ENCODE measurements around the gene GPATCH2.
"Not testable (repeated sequence)": the region's sequence is repeated elsewhere in the genome, so short reads cannot be mapped to it uniquely, and the experiment has no call there.

The GPATCH2 gene

GRCh38 chr1:217630711-217631591 is at the start of gene GPATCH2, which contains the start of gene SPATA17:
Gene GPATCH2 (minus strand): TSS chr1:217631090. CDS start chr1:217630971, 119 bp downstream.
Gene SPATA17 (plus strand): TSS chr1:217631344. CDS start chr1:217631379, 35 bp downstream.
- DNase-seq = peak; percentile 97

GRCh38 chr1:217674028-217674729 is 43.3 kb upstream of the GPATCH2 start:
- no peak for DNase-seq

DNA sequence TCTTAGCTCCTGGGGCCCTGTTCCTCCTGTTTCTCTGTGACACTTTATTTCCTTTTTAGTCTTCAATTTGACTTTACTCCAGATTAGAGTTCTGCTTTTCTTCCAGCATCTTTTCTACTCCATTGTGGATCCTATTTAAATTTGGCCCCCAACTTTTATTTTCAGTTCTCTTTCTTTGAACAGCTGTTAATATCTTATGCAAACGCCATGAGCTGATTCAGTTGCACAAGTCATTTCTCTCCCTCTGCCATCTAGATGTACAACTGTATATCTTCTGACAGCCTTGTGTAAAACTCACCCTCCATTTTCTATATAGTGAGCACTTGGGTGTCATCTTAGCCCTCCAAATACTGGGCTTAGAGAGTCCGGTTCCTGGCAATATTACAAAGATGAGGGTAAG is 42.5 kb upstream of the GPATCH2 start:
- no peak for DNase-seq

DNA sequence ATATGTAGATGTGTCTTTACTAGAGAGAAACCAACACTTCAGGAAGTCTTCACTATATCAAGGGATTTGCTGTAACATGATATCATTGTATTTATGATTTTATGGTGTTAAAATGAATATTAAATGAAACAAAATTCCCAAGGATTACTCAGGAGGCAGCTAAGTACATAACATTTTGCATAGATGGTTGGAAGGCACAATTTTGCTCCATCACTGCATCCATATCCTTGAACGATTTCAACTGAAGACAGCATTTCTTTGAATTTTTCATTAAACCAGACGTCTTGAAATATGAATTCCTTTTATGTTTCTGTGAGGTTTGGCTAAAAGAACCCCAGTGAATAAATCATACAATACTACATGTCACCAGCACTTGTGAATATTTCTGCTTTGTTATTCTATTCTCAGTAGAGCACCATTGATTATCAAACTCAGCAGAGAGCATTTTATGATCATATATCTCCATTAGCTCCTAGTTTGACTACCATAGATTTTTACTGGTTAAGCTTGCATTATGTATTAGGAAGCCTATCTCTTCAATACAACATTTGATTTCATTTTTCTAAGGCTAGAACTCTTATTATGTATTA is 37.6 kb upstream of the GPATCH2 start:
- no peak for DNase-seq

GRCh38 chr1:217661407-217661806 is 30.5 kb upstream of the GPATCH2 start:
- no peak for DNase-seq

DNA sequence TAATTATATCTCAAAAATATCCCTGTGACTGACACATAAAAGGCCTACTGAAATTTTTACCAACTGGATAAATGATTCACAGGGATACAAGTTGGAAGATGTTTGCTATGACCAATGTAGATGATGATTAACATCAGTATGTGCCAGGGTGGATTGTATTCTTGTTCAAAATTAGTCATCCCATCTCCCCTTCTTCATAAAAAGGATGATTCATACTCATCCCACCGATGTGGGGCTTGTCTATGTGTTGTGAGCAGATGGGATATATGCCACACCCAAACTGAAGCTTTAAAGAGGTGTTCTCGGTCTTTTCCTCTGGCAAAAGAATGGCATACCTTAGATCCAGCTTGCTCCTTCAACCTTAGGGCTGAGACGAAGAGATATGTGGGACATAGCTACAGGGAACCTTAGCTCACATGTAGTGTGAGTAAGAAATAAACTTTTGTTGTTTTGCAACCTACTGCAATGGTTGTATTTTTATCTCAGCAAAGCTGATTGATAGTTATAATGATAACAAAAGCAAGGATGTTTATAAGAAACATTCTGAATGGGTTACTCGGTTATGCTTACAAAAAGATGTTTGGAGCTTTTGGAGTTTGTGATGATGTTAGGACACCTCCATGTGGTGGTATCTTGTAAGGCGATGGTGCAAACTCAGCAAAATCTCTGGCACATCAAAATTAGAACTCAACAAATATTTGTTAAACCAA is 29.6 kb upstream of the GPATCH2 start:
- peak; percentile 18 for DNase-seq

- DNase-seq = no peak
Measured at GRCh38 chr1:217650674-217651073, 19.8 kb upstream of the GPATCH2 start.

DNA sequence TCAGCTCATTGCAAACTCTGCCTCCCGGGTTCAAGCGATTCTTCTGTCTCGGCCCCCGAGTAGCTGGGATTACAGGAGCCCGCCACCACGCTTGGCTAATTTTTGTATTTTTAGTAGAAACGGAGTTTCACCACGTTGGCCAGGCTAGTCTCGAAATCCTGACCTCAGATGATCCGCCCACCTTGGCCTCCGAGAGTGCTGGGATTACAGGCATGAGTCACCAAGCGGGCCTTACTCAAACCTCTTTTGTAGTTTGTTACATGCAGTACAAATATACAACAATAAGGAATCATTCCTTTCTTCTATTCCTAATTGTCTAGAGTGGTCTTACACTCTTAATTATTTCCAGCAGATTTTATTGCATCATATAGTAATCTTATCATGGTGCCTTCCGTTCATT is 16.9 kb upstream of the GPATCH2 start:
- DNase-seq = no peak

GRCh38 chr1:217642455-217642854 is 11.6 kb upstream of the GPATCH2 start:
- no peak for DNase-seq

DNA sequence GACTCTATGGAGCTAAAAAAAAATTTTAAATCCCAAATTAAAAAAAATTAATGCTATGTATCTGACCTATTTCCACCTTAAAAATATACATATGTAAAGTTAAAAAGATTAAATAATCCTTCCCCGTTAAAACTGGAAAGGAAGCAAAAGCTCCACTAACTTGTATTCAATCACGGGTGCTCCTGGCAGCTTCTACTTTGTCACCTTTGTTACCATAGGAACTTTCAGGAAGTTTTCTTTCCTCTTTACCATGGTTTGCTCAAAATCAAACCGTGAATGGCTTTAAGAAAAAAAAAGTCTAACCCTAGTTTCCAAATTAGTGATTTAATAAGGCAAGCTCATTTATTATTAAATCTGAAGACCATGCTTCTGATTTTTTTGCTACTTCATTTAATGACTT is 3.5 kb downstream of the GPATCH2 start:
- no peak for DNase-seq

GRCh38 chr1:217626321-217626720 is 4.6 kb downstream of the GPATCH2 start:
- DNase-seq = no peak

DNA sequence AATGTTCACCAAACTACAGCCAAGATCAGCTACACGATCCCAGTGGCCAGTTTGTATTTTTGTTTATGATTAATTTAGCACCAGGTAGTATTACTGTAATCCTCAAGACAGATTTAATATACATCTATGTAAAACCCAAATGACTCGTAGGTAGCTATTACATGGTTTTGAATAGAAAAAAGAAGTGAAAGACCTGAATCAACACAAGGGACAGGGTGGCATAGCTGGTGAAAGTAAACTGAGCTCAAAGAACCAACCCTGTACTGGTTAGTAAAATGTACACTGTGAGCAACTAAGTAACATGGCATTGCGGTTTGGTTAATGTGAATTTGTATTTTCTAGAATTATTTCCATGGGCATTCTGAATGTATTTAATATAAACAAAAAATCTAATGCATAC is 8.8 kb downstream of the GPATCH2 start:
- DNase-seq = no peak

DNA sequence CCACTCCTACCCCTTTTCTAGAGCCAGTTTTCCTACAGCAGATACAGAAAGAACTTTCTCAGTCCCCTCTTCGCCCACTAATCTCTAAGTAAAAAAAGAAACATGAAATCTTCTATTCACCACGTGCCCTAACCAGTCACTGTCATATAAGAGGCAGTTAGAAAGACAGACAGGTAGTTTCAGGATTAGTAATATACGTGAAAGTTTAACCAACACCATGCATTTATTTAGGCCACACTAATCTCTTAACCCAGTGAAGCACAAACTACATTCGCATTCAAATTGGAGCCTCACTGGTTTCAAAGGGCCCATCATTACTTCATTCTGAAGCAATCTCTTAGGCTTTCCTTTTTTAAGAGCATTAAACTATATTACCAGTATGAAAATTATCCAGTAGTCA is 10.1 kb downstream of the GPATCH2 start:
- DNase-seq = no peak

DNA sequence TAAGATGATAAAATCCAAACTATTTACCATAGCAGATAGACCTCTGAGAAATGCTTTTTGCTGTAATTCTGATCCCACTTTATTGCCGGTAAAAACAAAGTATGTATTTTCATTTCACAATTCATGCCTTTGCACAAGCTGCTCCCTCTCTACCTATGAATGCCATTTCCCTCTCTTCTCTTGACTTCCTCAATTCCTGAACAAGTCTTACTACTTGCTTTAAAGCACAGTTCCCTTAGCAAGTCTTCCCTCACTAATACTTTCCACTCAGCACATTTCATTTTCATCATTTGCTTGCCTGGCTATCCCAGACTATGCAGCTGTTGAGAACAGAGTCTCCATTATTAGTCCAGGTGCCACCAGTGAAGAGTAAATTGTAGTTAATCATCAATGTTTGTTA is 13.8 kb downstream of the GPATCH2 start:
- no peak for DNase-seq

DNA sequence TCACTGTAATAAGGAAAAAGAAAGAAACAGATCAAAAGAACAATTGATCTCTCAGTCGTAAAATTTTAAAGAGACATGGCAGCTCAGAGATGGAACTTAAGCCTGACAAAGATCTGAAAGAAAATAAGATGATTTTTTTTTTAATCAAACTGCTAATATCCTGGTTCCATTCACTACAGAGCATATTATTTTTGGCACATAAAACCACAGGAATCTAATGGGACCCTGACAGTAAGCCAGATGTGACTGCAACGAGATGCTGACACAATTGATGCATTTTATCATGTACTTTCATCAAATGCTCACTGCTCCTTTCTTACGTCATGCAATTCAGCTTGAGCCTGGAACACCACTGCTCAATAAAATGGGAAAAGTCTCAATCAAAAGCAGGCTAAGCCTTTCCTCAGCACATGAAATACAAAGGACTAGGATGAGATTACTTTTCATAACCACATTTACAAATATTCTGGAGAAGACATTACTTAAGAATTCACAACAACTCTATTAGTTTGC is 16.6 kb downstream of the GPATCH2 start:
- no peak for DNase-seq

DNA sequence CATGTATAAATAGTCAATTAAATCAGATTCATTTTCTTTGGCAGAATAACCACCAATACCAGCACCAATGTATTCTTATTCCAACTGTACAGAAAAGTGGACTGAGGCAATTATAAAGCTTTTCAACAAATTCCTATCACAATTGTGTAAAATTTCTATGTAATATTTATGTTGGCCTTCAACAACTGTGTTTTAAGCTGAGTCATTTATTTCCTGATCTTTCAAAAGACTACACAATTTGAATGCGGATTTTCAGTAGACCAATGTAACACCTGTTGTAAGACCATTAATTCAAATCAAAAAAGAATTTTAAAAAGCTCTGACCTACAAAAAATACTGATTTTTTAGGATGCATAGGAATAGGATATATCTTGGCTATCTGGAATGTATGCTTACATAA is 25.5 kb downstream of the GPATCH2 start:
- DNase-seq = no peak

- DNase-seq = no peak
Measured at GRCh38 chr1:217602380-217602779, 28.5 kb downstream of the GPATCH2 start.

- no peak for DNase-seq
Measured at GRCh38 chr1:217599154-217599553, 31.7 kb downstream of the GPATCH2 start.

DNA sequence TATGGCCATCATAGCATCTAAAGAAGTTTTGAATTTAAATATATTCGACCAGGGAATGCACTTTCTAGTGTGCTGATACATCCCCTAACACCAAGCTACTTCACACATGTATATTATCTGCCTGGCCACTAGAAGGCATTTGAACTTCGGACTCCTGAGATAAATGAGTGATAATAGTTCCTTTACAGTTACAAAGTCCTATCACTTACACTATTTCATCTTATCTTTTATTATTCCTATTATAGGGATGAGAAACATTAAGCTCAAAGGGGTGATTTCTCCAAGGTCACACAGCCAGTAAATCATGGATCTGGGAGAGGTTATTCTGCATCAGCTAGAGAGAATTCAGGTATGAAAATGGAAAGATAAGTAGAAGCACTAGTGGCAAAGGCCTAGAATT is 40.3 kb downstream of the GPATCH2 start:
- no peak for DNase-seq

DNA sequence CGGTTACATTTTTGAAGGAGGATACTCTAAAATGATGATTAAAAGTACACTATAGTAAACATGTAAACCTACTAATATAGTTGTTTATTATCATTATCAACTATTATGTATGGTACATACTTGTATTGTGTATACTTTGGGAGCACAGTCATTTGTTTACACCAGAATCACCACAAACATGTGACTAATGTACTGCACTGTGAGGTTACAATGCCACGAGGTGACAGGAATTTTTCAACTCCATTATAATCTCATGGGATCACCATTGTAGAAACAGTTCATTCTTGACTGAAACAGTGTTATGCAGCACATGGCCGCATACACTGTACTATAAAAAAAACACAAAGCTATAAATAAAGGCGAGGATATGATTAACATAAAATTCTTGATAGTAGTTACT is 44.3 kb downstream of the GPATCH2 start:
- DNase-seq = no peak

DNA sequence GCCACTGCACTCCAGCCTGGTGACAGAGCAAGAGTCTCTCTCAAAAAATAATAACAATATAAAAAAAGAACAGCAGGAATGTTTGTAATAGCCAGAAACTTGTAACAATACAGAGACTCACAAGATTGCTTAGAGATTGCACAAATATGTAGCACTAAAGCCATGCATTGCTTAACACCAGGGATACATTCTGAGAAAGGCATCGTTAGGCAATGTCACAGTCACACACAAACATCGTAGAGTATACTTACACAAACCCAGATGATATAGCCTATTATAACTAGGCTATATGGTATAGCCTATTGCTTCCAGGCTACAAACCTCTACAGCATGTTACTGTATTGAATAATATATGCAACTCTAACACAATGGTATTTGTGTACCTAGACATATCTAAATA is 45.3 kb downstream of the GPATCH2 start:
- no peak for DNase-seq

GRCh38 chr1:217584286-217584811 is 46.5 kb downstream of the GPATCH2 start:
- DNase-seq = not testable (repeated sequence)

- DNase-seq = no peak
Measured at GRCh38 chr1:217577336-217577735, 53.6 kb downstream of the GPATCH2 start.
